Glomerular visceral epithelial cell (primary cell): ENCODE data around the gene TRIO.

Experiments
- DNase-seq: peaks from one replicate; pipeline ENCODE4 v3.0.0-alpha.2; 2016; ENCODE audit errors: extremely low spot score

TRIO gene

DNA sequence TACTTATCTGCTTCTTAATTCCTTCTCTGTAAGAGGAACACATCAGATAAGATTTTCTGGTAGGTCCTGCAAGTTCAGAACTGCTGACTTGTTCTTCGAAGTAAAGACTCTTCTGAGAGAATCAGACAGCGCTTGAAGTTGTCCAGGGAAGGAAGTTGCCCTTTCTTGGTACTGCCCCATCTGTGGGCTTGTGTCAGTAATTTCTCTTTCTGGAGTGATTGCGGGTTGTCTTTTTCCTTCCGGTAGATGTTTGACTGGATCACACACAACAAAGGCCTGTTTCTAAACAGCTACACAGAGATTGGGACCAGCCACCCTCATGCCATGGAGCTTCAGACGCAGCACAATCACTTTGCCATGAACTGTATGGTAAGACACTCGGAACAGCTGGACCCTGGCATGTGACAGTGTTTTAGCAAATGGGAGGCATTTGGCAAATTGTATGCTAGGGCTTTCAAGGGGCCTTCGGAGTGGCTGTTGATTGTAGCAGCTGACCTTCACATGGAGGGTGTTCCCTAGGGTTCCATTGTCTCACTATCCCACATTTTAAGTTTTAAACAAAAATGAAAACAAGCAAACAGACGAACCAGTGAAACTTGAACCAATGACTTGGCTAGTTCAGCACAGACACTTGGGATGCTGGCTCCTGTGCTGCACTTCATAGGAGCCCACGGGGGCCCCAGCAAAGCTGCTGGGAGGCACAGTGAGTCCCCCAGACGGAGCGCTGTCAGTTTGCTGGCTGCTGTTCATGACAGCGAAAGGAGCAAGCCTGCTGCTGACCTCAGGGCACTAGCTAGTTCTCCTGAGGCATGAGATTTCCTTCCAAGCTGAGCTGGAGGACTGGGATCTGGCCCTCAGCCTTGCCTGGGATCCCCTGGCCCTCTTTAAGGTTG, 149.9 kb downstream of the TRIO start:
- no peak for DNase-seq

GRCh38 chr5:14295610-14296009, 152.5 kb downstream of the TRIO start:
- DNase-seq = no peak

- DNase-seq = no peak
Observed at GRCh38 chr5:14296533-14297331, 153.6 kb downstream of the TRIO start.

DNA sequence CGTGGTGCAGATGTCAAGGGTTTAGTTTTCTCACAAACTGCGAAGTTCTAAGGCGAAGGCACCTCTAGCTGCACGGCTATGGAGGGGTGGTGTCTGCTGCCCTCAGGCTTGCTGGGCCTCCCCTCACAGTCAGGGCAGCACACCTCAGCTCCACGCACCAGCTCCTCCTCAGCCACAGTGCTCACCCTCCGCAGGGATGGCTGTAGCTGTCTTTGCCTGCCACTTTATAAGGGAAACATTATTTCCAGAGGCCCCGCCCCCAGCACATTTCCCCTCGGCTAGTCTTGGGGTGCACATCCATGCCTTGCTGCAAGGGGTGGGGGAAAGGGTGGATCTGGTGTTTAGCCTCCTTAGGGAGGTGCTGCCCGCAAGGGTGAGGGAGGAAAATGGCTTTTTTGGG, 154.6 kb downstream of the TRIO start:
- no peak for DNase-seq

GRCh38 chr5:14298126-14298847, 155.1 kb downstream of the TRIO start:
- no peak for DNase-seq

GRCh38 chr5:14299666-14300065, 156.5 kb downstream of the TRIO start:
- no peak for DNase-seq

GRCh38 chr5:14301186-14301585, 158.0 kb downstream of the TRIO start:
- no peak for DNase-seq

- DNase-seq = no peak
Observed at GRCh38 chr5:14302330-14302729, 159.2 kb downstream of the TRIO start.

- DNase-seq = peak; percentile 78
Observed at GRCh38 chr5:14305045-14305444, 161.9 kb downstream of the TRIO start.

GRCh38 chr5:14306329-14306815, 163.2 kb downstream of the TRIO start:
- DNase-seq = no peak

- no peak for DNase-seq
Observed at GRCh38 chr5:14308384-14309154, 165.4 kb downstream of the TRIO start.

DNA sequence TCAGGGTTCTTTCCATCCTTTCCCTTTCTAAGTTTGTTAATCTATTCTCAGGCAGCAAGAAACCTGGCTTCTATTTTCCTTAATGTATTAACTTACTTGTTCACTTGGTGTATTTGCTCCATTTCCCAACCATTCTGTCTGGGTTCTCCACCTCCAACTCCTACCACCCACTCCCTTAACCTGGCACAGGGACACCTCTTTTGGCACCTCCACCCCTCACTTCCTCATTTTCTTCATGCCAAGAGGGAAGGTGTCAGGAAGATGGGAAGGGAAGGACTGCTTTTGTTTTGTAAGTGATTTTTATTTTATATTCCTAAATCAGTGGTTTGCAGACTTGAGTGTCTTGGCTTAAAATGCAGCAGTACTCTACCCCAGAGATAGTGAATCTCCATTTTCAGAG, 166.1 kb downstream of the TRIO start:
- DNase-seq = no peak

- DNase-seq = no peak
Observed at GRCh38 chr5:14309878-14310531, 166.9 kb downstream of the TRIO start.

- DNase-seq = no peak
Observed at GRCh38 chr5:14310901-14311300, 167.8 kb downstream of the TRIO start.

DNA sequence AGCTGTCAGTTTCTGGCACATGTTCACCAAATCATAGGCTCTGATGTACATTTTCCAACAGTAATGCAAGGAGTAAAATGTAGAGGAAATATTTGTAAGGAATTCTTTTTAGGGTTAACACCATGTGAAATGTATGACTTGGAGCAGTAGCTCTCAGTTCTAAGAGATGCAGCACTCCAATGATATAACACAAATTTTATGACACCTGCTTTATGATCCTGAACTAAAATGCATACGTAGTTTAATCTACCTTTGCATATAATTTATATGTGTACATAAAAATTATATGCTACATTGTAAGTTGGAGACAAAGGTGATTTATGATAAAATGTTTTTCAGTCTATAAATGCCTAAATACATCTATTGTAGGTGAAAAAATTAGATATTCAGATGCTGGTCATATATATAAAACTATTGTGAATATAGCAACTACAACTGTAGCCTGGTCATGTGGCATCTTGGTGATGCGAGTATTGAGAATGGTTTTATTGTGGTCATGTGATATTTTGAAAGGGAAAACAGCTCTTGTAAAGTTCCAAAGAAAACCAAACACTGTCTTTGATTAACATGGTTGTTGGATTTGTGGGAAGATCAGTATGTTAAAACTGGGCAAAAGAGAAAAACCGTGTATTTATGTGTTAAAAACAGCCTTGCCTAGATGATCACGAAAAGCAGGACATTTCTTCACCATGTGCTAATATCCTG, 171.0 kb downstream of the TRIO start:
- no peak for DNase-seq

- no peak for DNase-seq
Observed at GRCh38 chr5:14316471-14316870, 173.3 kb downstream of the TRIO start.

DNA sequence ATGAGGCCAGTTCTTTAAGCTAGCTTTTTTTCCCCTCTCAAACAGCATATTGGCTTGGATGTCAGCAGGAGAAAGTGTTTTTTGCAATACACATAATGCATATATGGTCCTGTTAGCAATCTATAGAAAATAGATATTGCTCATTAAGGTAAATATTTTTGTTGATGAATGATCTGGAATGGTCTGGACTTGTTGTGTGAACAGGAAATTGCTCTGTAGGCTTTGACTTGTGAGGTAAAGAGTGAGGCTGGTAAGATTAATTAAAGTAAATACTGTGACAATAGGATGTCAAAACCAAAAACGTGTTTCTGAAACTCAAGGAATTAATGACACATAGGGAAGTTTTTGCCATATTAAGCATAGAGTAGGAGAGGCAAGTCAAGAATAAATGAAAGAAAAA, 176.0 kb downstream of the TRIO start:
- no peak for DNase-seq

DNA sequence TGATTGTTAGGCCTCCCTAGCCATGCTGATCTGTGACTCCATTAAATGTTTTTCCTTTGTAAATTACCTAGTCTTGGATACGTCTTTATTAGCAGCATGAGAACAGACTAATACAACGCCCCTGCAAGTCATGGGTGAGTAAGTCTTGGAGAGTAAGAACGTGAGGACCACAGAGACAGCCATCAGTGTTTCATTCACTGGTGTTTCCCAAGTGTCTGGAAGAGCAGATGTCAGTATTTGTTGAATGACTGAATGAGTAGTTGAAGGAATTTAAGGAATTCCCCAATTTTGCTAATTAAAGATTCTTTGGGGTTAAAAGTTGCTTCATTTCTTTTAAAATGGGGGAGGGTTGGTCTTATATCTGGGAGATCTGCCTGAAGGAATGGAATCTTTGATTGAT, 178.8 kb downstream of the TRIO start:
- no peak for DNase-seq

GRCh38 chr5:14322437-14323187, 179.5 kb downstream of the TRIO start:
- DNase-seq = no peak
